PC-3 (cell line): ENCODE data around the gene KLHL2. TPM values are rescaled to one million over a fixed set of nuclear protein-coding genes. Genes with fewer than 3 reads are reported as not detected.

Source experiments
- ATAC-seq: fragments of 200-7000 bp; cut with Tn5 transposase; 2 replicates; pipeline ENCODE4 v1.9.1; 2020; ENCODE audit warnings: mild to moderate bottlenecking, moderate library complexity
- Bru-seq: library from RNA; stranded (reverse); fragments of 400-500 nt; gene quantifications from one replicate; lab custom pipeline; 2021; lab: Mats Ljungman, UMichigan
- BruChase-seq, 2 experiments: library from RNA; stranded (reverse); fragments of 400-500 nt; gene quantifications; one replicate each; lab custom pipeline; 2021; lab: Mats Ljungman, UMichigan
- BruUV-seq: library from RNA; stranded (reverse); fragments of 400-500 nt; replicated peaks from 2 replicates; lab custom pipeline; 2021; lab: Mats Ljungman, UMichigan
- CTCF ChIA-PET: fragments of 300-600 bp; sonication (Branson Sonifier 250); formaldehyde crosslinking; loops from one replicate; lab custom pipeline; 2022; ENCODE audit warnings: antibody characterized with exemption; lab: Charles Lee
- POLR2A ChIA-PET: fragments of 300-600 bp; sonication (Branson Sonifier 250); formaldehyde crosslinking; loops from one replicate; lab custom pipeline; 2022; ENCODE audit warnings: antibody characterized with exemption; ENCODE audit not compliant: unreplicated experiment; lab: Charles Lee
- DNase-seq: peaks from one replicate; pipeline ENCODE4 v3.0.0-alpha.2; 2015
- H2AFZ ChIP-seq: fragments of 300-600 bp; sonication (generic); 2 replicates; pipeline ENCODE4 v1.6.0; 2016; ENCODE audit warnings: antibody characterized with exemption, low read length
- H3F3A ChIP-seq: fragments of 300-600 bp; sonication (generic); one replicate; pipeline ENCODE4 v1.6.0; 2017; ENCODE audit warnings: antibody characterized with exemption, low read length, control low read depth, mild to moderate bottlenecking; ENCODE audit not compliant: unreplicated experiment
- H3K27ac ChIP-seq: fragments of 300-600 bp; sonication (generic); 2 replicates; pipeline ENCODE4 v1.5.1; 2016; ENCODE audit warnings: mild to moderate bottlenecking, low read length
- H3K27me3 ChIP-seq: fragments of 300-600 bp; sonication (generic); 2 replicates; pipeline ENCODE4 v1.6.1; 2016; ENCODE audit warnings: low read length, mixed read lengths
- H3K36me3 ChIP-seq: fragments of 300-600 bp; sonication (generic); 2 replicates; pipeline ENCODE4 v1.6.1; 2016; ENCODE audit warnings: low read depth, mixed run types, low read length, mixed read lengths
- H3K4me1 ChIP-seq: fragments of 300-600 bp; sonication (generic); 2 replicates; pipeline ENCODE4 v1.5.1; 2016; ENCODE audit warnings: low read length; ENCODE audit not compliant: insufficient read depth
- H3K4me2 ChIP-seq: fragments of 300-600 bp; sonication (generic); 2 replicates; pipeline ENCODE4 v1.6.0; 2016; ENCODE audit warnings: low read length
- H3K4me3 ChIP-seq: fragments of 300-600 bp; sonication (generic); 2 replicates; pipeline ENCODE4 v1.5.1; 2016; ENCODE audit warnings: mild to moderate bottlenecking, low read length, mixed read lengths
- H3K79me2 ChIP-seq: fragments of 300-600 bp; sonication (generic); 2 replicates; pipeline ENCODE4 v1.6.1; 2017; ENCODE audit warnings: low read length, mixed read lengths
- H3K9ac ChIP-seq: fragments of 300-600 bp; sonication (generic); 2 replicates; pipeline ENCODE4 v1.6.0; 2016; ENCODE audit warnings: mild to moderate bottlenecking, low read length
- H3K9me2 ChIP-seq: fragments of 300-600 bp; sonication (generic); replicated peaks from 2 replicates; pipeline ENCODE4 v1.6.1; 2016; ENCODE audit warnings: mixed run types, low read length, mixed read lengths
- H3K9me3 ChIP-seq: fragments of 300-600 bp; sonication (generic); 2 replicates; pipeline ENCODE4 v1.6.1; 2016; ENCODE audit warnings: low read length, mixed read lengths
- H4K20me1 ChIP-seq: fragments of 300-600 bp; sonication (generic); 2 replicates; pipeline ENCODE4 v1.6.1; 2016; ENCODE audit warnings: low read length, mixed read lengths
- CTCF ChIP-seq: fragments of 300-600 bp; sonication (generic); conservative IDR thresholded peaks from 2 replicates; pipeline ENCODE4 v1.5.1; 2017; ENCODE audit warnings: antibody characterized with exemption, low read depth, mild to moderate bottlenecking, low read length
- EZH2 ChIP-seq: fragments of 300-600 bp; sonication (generic); IDR thresholded peaks from one replicate; pipeline ENCODE4 v1.6.1; 2017; ENCODE audit warnings: antibody characterized with exemption, mild to moderate bottlenecking, low read length; ENCODE audit not compliant: unreplicated experiment
- EZH2phosphoT487 ChIP-seq: fragments of 300-600 bp; sonication (generic); IDR thresholded peaks from 2 replicates; pipeline ENCODE4 v1.6.1; 2018; ENCODE audit warnings: mild to moderate bottlenecking, antibody characterized with exemption, low read length, borderline replicate concordance
- intact Hi-C: fragments of 100-400 bp; cut with micrococcal nuclease; formaldehyde crosslinking; loops from 2 replicates; pipeline ENCODE4 v1.9.0; 2023
- long read RNA-seq: library from polyadenylated mRNA; unstranded; transcript quantifications from one replicate; pipeline ENCODE4 v2.0.0, GENCODE V29; 2021; ENCODE audit not compliant: unreplicated experiment
- total RNA-seq: library from RNA; depleted of rRNA; stranded (reverse); fragments of >200 nt; gene quantifications from 2 replicates; pipeline ENCODE4 v1.2.3, GENCODE V29; 2014; rRNA removed

Gene KLHL2
- total RNA-seq = 10.0 and 11.0 TPM in 2 replicates
- Bru-seq, nascent RNA = percentile 78 among the genes with signal in this experiment
- percentile 63 among the genes with signal in this experiment for BruChase-seq, experiment 1, labeled RNA remaining after a 6-hour chase
- BruChase-seq, experiment 2, labeled RNA remaining after a 2-hour chase = percentile 67 among the genes with signal in this experiment
- long read RNA-seq, transcript KLHL2-201 (15 exons, 3,134 nt) = major isoform, 30 of 54 reads
- long read RNA-seq, partial matches to known transcripts = 5 of 54 reads
- long read RNA-seq, other reads (novel, unspliced or antisense) = 19 of 54 reads

- no peak within 1 kb of the TSS for H3K27ac ChIP-seq
- H3K36me3 ChIP-seq = no peaks in the 10 kb centered on the region
- H3K9ac ChIP-seq = peak within 1 kb of the TSS; percentile 66
- intact Hi-C loops = loop anchor here (5.0 kb wide), 1 partner anchor 135 kb away; no protein-coding TSS in a partner anchor
- H3K4me3 ChIP-seq = peak within 1 kb of the TSS; percentile 95
- DNase-seq (peak; percentile 65), ATAC-seq (peak; percentile 62)
- POLR2A ChIA-PET = no interaction called here
- H3K4me2 ChIP-seq = peak within 1 kb of the TSS; percentile 94
- peaks cover 52% of the 10 kb centered on the region for H3K79me2 ChIP-seq
- no TSS peak for BruUV-seq
- peaks cover 61% of the 10 kb centered on the region for H3K4me1 ChIP-seq
- no peaks in the 10 kb centered on the region for H3F3A ChIP-seq
- no peaks in the 10 kb centered on the region for H4K20me1 ChIP-seq
- CTCF ChIA-PET = no interaction called here
- H2AFZ ChIP-seq = peak within 1 kb of the TSS; percentile 91
- no peak for TF ChIP-seq EZH2phosphoT487
- no peak for TF ChIP-seq EZH2
- no peak for TF ChIP-seq CTCF
- no peaks in the 10 kb centered on the region for H3K9me2 ChIP-seq
- no peaks in the 10 kb centered on the region for H3K27me3 ChIP-seq
- H3K9me3 ChIP-seq = no peaks in the 10 kb centered on the region
Measured at GRCh38 chr4:165207431-165208220, at the start of gene KLHL2. TSS of gene KLHL2 (plus strand) at chr4:165207561. CDS start at chr4:165207877, 316 bp downstream.

GRCh38 chr4:165158762-165159161 lies 48.6 kb upstream of the KLHL2 start:
- intact Hi-C loops = no loop called here
- H3F3A ChIP-seq = no peaks in the 10 kb centered on the region
- H4K20me1 ChIP-seq = no peaks in the 10 kb centered on the region
- no peak overlapping the region for H3K9ac ChIP-seq
- H3K4me2 ChIP-seq = no peak overlapping the region
- H3K4me1 ChIP-seq = no peaks in the 10 kb centered on the region
- CTCF ChIA-PET = no interaction called here
- POLR2A ChIA-PET = no interaction called here
- BruUV-seq = no TSS peak
- no peaks in the 10 kb centered on the region for H3K27me3 ChIP-seq
- no peak for ATAC-seq
- H2AFZ ChIP-seq = no peak overlapping the region
- TF ChIP-seq CTCF (no peak), EZH2phosphoT487 (no peak), EZH2 (no peak)
- no peaks in the 10 kb centered on the region for H3K79me2 ChIP-seq
- H3K36me3 ChIP-seq = no peaks in the 10 kb centered on the region
- H3K9me2 ChIP-seq = no peaks in the 10 kb centered on the region
- H3K9me3 ChIP-seq = no peaks in the 10 kb centered on the region
- no peak for DNase-seq
- no peak overlapping the region for H3K27ac ChIP-seq
- H3K4me3 ChIP-seq = no peak overlapping the region
